Activated naive CD4-positive, alpha-beta T cell treated with anti-CD3 and anti-CD28 coated beads, Interleukin-2, amount 10 ng/mL, durations not matched to agents 7 days and 5 days (primary cell): ENCODE results near the gene DLL4.
A peak's percentile ranks its signal among the peaks of the same experiment; 100 is the strongest.

Source experiments
- CTCF ChIA-PET: fragments of 350-600 bp; sonication (Branson Sonifier 250); formaldehyde crosslinking; loops from one replicate; lab custom pipeline; 2021; ENCODE audit warnings: antibody characterized with exemption; lab: Charles Lee
- DNase-seq: peaks from one replicate; pipeline ENCODE4 v3.0.0-alpha.2; 2020
- H3K27ac Mint-ChIP-seq: one replicate; pipeline ENCODE4 v1.8.0; 2021; ENCODE audit warnings: mild to moderate bottlenecking, moderate library complexity, mixed read lengths
- H3K27me3 Mint-ChIP-seq: one replicate; pipeline ENCODE4 v1.8.0; 2021; ENCODE audit warnings: mild to moderate bottlenecking, mixed read lengths
- H3K36me3 Mint-ChIP-seq: one replicate; pipeline ENCODE4 v1.8.0; 2021; ENCODE audit warnings: mixed read lengths
- H3K4me1 Mint-ChIP-seq: one replicate; pipeline ENCODE4 v1.8.0; 2021; ENCODE audit warnings: mixed read lengths
- H3K4me3 Mint-ChIP-seq: one replicate; pipeline ENCODE4 v1.8.0; 2021; ENCODE audit warnings: mild to moderate bottlenecking, moderate library complexity, mixed read lengths
- H3K9me3 Mint-ChIP-seq: one replicate; pipeline ENCODE4 v1.8.0; 2021; ENCODE audit warnings: mixed read lengths

DLL4 gene

DNA sequence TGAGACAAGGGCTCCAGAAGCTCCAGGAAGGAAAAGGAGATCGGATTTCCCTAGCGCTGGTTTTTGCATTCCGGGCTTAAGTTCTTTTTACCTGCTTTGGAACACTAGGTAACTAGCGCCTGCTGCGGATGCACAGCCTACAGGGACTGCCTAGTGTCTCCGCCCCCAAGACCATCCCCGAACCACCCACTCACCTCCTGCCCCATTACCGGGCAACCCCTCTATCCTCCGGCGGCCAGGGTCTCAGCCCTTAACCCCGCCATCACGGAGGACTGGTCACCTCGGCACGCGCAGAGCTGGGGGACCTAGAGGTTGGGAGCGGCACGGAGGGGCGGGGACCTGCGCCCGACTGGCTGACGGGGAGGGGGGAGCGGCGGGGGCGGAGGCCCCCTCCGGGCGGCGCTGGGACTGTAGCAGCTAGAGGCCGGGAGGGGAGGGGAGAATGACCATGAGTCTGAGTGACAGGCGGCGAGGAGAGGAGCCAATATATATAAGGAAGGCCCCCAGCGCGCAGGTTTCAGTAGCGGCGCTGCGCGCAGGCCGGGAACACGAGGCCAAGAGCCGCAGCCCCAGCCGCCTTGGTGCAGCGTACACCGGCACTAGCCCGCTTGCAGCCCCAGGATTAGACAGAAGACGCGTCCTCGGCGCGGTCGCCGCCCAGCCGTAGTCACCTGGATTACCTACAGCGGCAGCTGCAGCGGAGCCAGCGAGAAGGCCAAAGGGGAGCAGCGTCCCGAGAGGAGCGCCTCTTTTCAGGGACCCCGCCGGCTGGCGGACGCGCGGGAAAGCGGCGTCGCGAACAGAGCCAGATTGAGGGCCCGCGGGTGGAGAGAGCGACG is at the start of gene DLL4:
Gene DLL4 (plus strand): TSS at position 520 of the 839 bp plus-strand sequence. CDS start 329 bp downstream, outside the sequence.
- H3K9me3 Mint-ChIP-seq = no peaks in the 10 kb centered on the region
- peak; percentile 66 for DNase-seq
- CTCF ChIA-PET = interaction anchor here (1.9 to 4.5 kb wide), 3 partner anchors 12 to 22 kb away, joined by 7 to 34 read pairs (median 10); no protein-coding TSS in a partner anchor
- H3K27ac Mint-ChIP-seq = no peak within 1 kb of the TSS
- H3K4me1 Mint-ChIP-seq = peaks cover 50% of the 10 kb centered on the region
- peaks cover 98% of the 10 kb centered on the region for H3K27me3 Mint-ChIP-seq
- H3K4me3 Mint-ChIP-seq = peak within 1 kb of the TSS; percentile 61
- H3K36me3 Mint-ChIP-seq = no peaks in the 10 kb centered on the region

DNA sequence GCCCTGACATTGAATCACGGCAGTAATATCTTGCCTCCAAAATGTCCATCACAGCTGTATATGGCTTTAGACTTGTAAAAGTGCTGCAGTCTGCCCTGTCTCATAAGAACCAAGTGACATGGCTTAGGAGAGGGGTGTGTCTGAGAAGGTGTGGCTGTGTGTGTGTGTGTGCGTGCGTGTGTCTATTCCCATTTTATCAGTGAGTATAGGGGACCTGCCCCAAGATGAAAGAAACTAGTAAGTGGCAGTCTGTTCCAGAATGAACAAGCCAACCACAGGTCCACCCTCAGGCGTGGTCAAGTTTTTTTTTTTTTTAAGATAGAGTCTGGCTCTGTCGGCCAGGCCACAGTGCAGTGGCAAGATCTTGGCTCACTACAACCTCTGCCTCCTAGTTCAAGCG is 49.5 kb upstream of the DLL4 start:
- CTCF ChIA-PET = interaction anchor here (1.4 to 4.7 kb wide), 3 partner anchors 10 to 15 kb away, joined by 3 to 18 read pairs (median 9); partner anchors contain the start of gene VPS18
- H3K27me3 Mint-ChIP-seq = peaks cover 28% of the 10 kb centered on the region
- H3K9me3 Mint-ChIP-seq = no peaks in the 10 kb centered on the region
- no peak for DNase-seq
- peaks cover 16% of the 10 kb centered on the region for H3K4me1 Mint-ChIP-seq
- no peak overlapping the region for H3K4me3 Mint-ChIP-seq
- no peak overlapping the region for H3K27ac Mint-ChIP-seq
- H3K36me3 Mint-ChIP-seq = no peaks in the 10 kb centered on the region

DNA sequence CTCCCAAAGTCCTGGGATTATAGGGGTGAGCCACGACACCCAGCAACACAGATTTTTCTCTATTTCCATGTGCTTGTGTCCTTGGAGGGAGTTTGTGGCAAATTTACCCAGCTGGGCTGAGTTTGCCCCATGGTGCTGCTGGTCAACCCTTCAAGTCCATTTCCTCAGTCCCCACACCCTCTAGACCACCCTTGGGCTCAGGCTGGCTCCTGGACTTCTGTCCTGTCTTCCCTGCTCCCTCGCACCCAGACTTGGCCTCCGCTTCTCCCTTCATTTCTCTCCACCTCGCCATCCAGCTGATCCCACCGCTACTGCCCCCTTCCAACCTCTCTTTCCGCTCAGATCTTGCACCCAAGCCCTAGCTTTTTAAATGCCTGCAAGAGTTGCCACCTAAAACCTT is 47.8 kb upstream of the DLL4 start:
- no peaks in the 10 kb centered on the region for H3K36me3 Mint-ChIP-seq
- no peak overlapping the region for H3K4me3 Mint-ChIP-seq
- no peaks in the 10 kb centered on the region for H3K9me3 Mint-ChIP-seq
- no peak for DNase-seq
- peaks cover 24% of the 10 kb centered on the region for H3K4me1 Mint-ChIP-seq
- H3K27ac Mint-ChIP-seq = no peak overlapping the region
- H3K27me3 Mint-ChIP-seq = peaks cover 29% of the 10 kb centered on the region
- CTCF ChIA-PET = interaction anchor here (1.4 to 4.7 kb wide), 2 partner anchors 9 to 10 kb away, joined by 3 to 18 read pairs; no protein-coding TSS in a partner anchor

DNA sequence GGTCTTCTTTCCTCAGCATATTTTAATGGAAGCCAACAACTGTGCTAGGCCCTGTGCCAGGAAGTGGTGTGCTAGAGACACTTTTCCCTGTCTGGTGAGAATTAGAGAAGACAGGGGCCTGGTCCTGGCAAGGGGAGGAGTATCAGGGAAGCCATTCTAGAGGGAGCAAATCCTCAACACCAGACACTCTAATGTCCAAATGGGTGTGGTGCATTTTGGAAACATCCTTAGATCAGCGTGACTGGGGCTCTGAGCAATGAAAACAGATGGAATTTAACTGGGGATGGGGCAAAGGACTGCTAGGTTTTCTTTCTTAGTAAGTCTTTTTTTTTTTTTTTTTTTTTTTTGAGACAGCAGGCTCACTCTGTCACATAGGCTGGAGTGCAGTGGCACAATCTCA is 42.6 kb upstream of the DLL4 start:
- Mint-ChIP-seq H3K36me3 (no peaks in the 10 kb centered on the region), H3K27ac (no peak overlapping the region), H3K4me1 (peaks cover 14% of the 10 kb centered on the region), H3K27me3 (peaks cover 31% of the 10 kb centered on the region), H3K9me3 (no peaks in the 10 kb centered on the region), H3K4me3 (no peak overlapping the region)
- CTCF ChIA-PET = interaction anchor here (0.6 to 1.0 kb wide), 2 partner anchors 13 to 22 kb away, joined by 3 read pairs; no protein-coding TSS in a partner anchor
- no peak for DNase-seq

DNA sequence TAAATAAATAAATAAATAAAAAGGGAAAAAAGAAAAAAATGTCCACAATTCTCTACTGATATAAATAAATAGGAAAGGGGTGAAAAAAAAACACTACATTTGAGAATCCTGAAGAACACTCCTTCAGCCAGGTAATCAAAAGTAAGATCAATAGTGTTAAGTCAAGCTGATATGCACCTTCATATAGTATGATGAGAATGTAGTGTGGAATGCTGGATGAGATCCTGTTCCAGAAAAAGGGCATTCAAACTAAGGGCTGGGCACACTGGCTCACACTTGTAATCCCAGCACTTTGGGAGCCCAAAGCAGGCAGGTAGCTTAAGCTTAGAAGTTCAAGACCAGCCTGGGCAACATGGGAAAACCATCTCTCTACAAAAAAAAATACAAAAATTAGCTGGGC is 40.0 kb upstream of the DLL4 start:
- Mint-ChIP-seq H3K27me3 (peaks cover 40% of the 10 kb centered on the region), H3K9me3 (no peaks in the 10 kb centered on the region), H3K4me3 (no peak overlapping the region), H3K4me1 (peaks cover 19% of the 10 kb centered on the region), H3K27ac (no peak overlapping the region), H3K36me3 (no peaks in the 10 kb centered on the region)
- CTCF ChIA-PET = interaction anchor here (0.7 to 1.2 kb wide), 3 partner anchors 9 to 15 kb away, joined by 3 read pairs; partner anchors contain the start of gene RHOV
- no peak for DNase-seq

DNA sequence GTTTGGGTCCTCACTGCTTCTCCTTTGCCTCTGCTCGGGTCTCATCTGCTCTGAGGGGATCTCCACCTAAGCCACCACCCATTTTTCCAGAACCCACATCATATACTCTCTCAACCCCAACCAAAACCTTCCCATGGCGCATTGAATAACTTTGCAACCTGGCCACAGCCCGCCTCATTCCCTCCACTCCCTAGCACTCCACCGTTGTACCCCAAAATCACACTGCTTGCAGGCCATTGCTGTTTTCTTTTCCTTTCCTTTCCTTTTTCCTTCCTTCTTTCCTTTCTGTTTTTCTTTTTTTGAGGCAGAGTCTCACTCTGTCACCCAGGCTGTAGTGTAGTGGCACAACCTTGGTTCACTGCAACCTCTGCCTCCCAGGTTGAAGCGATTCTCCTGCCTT is 38.0 kb upstream of the DLL4 start:
- peaks cover 23% of the 10 kb centered on the region for H3K4me1 Mint-ChIP-seq
- no peak for DNase-seq
- CTCF ChIA-PET = interaction anchor here (1.0 to 2.1 kb wide), 9 partner anchors 11 to 197 kb away, joined by 3 to 20 read pairs (median 4); partner anchors contain the start of genes GCHFR and RHOV
- H3K4me3 Mint-ChIP-seq = no peak overlapping the region
- peaks cover 7% of the 10 kb centered on the region for H3K36me3 Mint-ChIP-seq
- no peaks in the 10 kb centered on the region for H3K9me3 Mint-ChIP-seq
- peaks cover 27% of the 10 kb centered on the region for H3K27me3 Mint-ChIP-seq
- H3K27ac Mint-ChIP-seq = no peak overlapping the region

DNA sequence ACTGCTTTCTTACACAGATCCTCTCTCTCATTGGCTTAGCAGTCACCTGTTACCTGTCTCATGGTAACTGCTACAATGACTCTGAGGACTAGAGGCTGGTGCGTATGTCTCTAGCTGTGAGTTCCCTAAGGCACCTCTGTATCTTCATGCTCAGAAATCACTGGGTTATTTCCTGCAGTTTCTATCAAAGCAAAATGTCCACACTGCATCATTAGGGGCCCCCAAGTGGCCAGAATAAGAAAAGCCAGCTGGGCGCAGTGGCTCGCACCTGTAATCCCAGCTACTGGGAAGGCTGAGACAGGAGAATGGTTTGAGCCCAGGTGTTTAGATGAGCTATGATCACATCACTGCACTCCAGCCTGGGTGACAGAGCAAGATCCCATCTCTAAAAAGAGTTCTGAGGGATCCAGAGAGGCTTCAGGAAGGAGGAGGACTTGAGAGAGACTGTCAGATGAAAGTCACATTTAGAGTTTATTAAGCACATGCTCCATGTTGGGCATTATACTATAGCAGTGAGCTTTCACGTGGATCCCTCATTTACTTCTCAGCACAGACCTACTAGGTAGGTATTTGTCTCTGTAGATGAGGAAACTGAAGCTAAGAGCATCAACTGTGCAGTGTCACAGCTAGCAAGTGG is 37.2 kb upstream of the DLL4 start:
- no peaks in the 10 kb centered on the region for H3K9me3 Mint-ChIP-seq
- CTCF ChIA-PET = interaction anchor here (0.9 to 2.1 kb wide), 14 partner anchors 11 to 293 kb away, joined by 3 to 20 read pairs (median 3); partner anchors contain the start of genes GCHFR and RHOV
- H3K36me3 Mint-ChIP-seq = peaks cover 8% of the 10 kb centered on the region
- H3K4me1 Mint-ChIP-seq = peaks cover 24% of the 10 kb centered on the region
- H3K27ac Mint-ChIP-seq = no peak overlapping the region
- H3K4me3 Mint-ChIP-seq = no peak overlapping the region
- H3K27me3 Mint-ChIP-seq = peaks cover 23% of the 10 kb centered on the region
- DNase-seq = peak; percentile 51

DNA sequence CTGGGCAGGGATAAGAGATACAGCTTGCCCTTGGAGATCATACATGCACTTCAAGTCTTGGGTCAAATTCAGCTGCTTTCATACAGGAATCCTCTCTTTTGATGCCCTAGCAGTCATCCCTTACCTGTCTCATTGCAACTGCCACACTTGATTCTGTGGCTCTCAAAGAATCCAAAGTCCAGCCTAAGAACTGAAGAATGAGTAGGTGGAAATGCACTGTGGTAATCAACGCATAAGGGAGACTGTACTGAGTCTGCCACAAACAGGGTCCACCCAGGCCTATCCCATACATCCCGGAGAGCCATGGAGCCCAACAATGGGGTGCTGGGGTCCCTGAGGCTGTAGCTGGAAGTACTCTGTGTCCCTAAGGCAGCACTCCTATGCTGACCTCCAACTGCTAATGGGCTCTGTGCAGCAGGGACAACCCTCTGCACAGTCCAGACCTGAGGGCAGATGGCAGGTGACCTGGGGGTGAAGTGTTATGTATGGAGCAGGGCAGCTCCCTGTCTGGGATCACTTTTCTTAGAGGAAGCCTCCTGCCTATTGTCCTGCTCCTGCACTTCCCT is 36.6 kb upstream of the DLL4 start:
- Mint-ChIP-seq H3K9me3 (no peaks in the 10 kb centered on the region), H3K27me3 (peaks cover 23% of the 10 kb centered on the region), H3K27ac (no peak overlapping the region), H3K4me3 (no peak overlapping the region), H3K4me1 (peaks cover 24% of the 10 kb centered on the region), H3K36me3 (peaks cover 8% of the 10 kb centered on the region)
- DNase-seq = no peak
- CTCF ChIA-PET = interaction anchor here (0.9 to 2.1 kb wide), 14 partner anchors 12 to 293 kb away, joined by 3 to 20 read pairs (median 3); partner anchors contain the start of genes GCHFR and RHOV

DNA sequence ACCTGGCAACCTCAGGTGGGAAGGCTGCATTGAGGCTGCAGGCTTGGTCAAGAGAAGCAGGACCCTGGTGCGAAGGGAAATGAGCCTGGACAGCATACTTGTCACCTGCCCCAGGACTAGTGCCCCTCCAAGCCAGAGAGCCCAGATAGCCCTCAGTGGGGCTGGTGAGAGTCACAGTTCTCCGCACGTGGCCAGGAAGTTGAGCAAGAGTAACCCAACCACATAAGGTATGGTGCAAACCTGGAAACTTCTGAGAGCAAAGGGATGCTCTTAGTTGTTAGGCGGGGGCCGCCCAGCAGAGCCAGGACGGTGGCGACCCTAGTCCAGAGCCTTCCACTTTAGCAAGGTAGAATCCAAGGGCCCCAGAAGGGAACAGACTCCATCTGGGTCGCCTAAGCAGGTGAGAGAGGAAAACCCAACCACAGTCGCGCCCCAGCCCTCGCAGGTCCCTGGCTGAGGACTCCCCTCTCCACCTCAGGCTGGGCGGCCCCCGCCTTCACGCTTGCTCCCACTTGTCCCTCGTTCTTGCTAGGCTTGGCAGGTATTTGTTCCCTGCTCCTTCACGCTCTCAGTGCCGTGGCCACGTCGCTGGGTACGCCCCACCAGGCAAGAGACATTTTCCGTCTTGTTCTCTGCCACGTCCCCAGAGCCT is 36.0 kb upstream of the DLL4 start:
- DNase-seq = no peak
- Mint-ChIP-seq H3K36me3 (peaks cover 11% of the 10 kb centered on the region), H3K4me1 (peaks cover 24% of the 10 kb centered on the region), H3K27me3 (peaks cover 23% of the 10 kb centered on the region), H3K9me3 (no peaks in the 10 kb centered on the region), H3K27ac (no peak overlapping the region), H3K4me3 (no peak overlapping the region)
- CTCF ChIA-PET = interaction anchor here (0.8 to 10.5 kb wide), 10 partner anchors 11 to 110 kb away, joined by 3 to 252 read pairs (median 11); partner anchors contain the start of gene RHOV

DNA sequence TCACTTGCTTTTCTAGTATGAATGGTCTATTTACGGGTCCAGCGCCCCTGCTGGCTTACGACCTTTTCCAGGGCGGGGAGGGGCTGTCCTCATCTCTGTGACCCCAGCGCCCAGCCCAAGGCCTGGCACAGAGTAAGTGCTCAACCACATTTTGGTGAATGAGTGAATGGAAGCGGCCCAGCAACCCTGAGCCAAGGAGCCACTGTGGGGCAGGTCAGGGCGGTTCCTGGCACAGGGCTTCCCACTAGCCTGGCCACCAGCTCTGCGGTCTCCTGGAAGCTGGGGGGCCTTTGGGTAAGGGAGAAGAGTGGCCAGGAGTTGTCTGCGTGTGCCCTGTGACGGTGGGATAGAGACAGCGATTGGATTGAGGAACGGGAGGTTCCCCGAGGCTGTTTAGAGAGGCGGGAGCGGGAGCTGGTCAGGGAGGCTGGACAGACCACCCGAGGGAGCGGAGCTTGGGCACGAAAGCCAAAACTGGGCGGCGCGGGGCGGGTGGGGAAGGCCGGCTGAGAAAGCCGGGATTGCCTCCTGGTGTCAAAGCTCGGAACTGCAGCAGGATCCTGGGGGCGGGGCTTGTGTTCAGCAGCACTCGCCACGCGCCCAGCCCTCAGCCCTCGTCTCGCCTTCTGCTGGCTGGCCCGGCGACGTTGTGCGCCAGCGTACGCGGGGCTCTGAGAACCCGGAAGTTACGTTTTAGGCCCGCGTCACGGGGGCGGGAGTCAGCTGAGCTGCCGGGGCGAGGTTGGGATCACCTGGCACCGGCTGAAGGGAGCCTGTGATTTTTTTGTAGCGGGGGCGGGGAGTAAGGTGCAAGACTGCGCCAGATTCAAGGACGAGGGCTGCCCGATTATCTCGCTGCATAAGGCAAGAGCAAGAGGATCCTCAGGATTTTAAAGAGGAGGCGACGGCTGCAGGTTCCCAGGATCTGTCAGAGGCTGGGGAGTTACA is 35.1 kb upstream of the DLL4 start, which contains the start of gene VPS18:
Gene VPS18 (plus strand): TSS at position 718 of the 948 bp plus-strand sequence. CDS start 319 bp downstream, outside the sequence.
- peaks cover 24% of the 10 kb centered on the region for H3K4me1 Mint-ChIP-seq
- DNase-seq = peak; percentile 99
- H3K27ac Mint-ChIP-seq = peak within 1 kb of the TSS; percentile 97
- H3K9me3 Mint-ChIP-seq = no peaks in the 10 kb centered on the region
- peaks cover 17% of the 10 kb centered on the region for H3K36me3 Mint-ChIP-seq
- peak within 1 kb of the TSS; percentile 98 for H3K4me3 Mint-ChIP-seq
- CTCF ChIA-PET = interaction anchor here (0.5 to 10.5 kb wide), 30 partner anchors 9 to 374 kb away, joined by 3 to 252 read pairs (median 4); partner anchors contain the start of genes DNAJC17, RHOV and ZFYVE19
- H3K27me3 Mint-ChIP-seq = peaks cover 23% of the 10 kb centered on the region

DNA sequence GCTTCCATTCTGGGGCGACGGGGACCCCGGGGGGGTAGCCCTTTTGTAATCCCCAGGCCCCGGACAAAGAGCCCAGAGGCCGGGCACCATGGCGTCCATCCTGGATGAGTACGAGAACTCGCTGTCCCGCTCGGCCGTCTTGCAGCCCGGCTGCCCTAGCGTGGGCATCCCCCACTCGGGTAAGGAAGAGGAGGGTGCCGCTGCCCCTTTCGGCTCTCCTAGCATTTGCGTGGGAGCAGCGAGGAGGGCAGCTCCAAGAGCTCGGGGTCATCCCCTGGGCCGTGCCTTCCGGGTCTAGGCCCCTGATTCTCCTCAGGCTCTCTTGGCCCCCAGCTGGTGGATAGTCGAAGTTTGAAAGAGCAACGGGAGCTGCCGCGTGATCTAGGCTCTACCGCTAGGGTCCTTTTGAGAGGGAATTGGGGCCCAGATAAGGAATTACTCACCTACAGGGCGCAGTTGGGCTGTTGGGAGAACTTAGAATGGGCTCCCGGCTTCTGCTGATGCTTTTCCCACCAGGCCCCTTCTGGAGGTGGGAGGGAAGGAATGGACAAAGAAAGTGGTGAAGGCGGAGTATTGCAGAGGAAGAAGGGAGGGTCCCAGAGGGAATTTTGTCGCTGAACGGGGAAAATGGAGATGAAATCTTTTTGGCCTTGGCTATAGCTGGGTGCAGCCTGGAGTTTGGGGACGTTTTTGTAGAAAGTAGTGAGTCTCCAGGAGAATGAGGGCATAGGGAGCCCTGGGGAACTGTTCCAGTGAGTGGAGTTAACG is 34.3 kb upstream of the DLL4 start:
- Mint-ChIP-seq H3K36me3 (peaks cover 17% of the 10 kb centered on the region), H3K27me3 (peaks cover 23% of the 10 kb centered on the region), H3K27ac (peak overlapping the region; percentile 97)

More for the DNA sequence above, 34.3 kb upstream of the DLL4 start:
- peak; percentile 77 for DNase-seq
- H3K4me3 Mint-ChIP-seq = peak overlapping the region; percentile 98
- H3K9me3 Mint-ChIP-seq = no peaks in the 10 kb centered on the region
- H3K4me1 Mint-ChIP-seq = peaks cover 24% of the 10 kb centered on the region
- CTCF ChIA-PET = interaction anchor here (0.5 to 10.5 kb wide), 31 partner anchors 10 to 374 kb away, joined by 3 to 252 read pairs (median 4); partner anchors contain the start of genes DNAJC17, RHOV, RPUSD2 and ZFYVE19
